K562 (cell line): ENCODE measurements around the gene TPRX2. TPM values are rescaled to one million over a fixed set of nuclear protein-coding genes. Genes with fewer than 3 reads are reported as not detected.
A peak's percentile ranks its signal among the peaks of the same experiment; 100 is the strongest.

ENCODE experiments used
- ADNP ChIP-seq: fragments of 200-800 bp; sonication (Bioruptor generic); IDR thresholded peaks from 2 replicates; pipeline ENCODE4 v1.6.1; 2016; ENCODE audit warnings: missing genetic modification characterization, missing compliant biosample characterization
- DNMT1 ChIP-seq: fragments of 450-650 bp; IDR thresholded peaks from 2 replicates; pipeline ENCODE4 v1.6.1; 2016; ENCODE audit warnings: antibody characterized with exemption, mild to moderate bottlenecking
- GMEB1 ChIP-seq: fragments of 250-450 bp; sonication (Bioruptor Pico); IDR thresholded peaks from 2 replicates; pipeline ENCODE4 v1.4.0; 2020; ENCODE audit warnings: mild to moderate bottlenecking
- HDAC1 ChIP-seq, 2 experiments: fragments of 450-650 bp; IDR thresholded peaks; 2 replicates each; pipeline ENCODE4 v1.6.1; 2016 to 2017; ENCODE audit warnings: inconsistent platforms in 1 of 2, mild to moderate bottlenecking in 1 of 2, moderate library complexity in 1 of 2
- MAZ ChIP-seq, 2 experiments: fragments of 450-650 bp in 1 of 2; sonication (generic) in 1 of 2; formaldehyde crosslinking; IDR thresholded peaks in 1 of 2; conservative IDR thresholded peaks in 1 of 2; 2 replicates each; pipeline versions ENCODE4 v1.4.0 to v1.5.0; 2020; ENCODE audit warnings: mild to moderate bottlenecking in 1 of 2, missing genetic modification reagents in 1 of 2
- NR4A1 ChIP-seq, 2 experiments: fragments of 250-450 bp in 1 of 2; fragments of 450-650 bp in 1 of 2; sonication (Bioruptor Pico) in 1 of 2; IDR thresholded peaks; 2 replicates each; pipeline versions ENCODE4 v1.4.0 to v1.6.1; 2016 to 2020; ENCODE audit warnings: mild to moderate bottlenecking in 2 of 2, missing compliant biosample characterization in 1 of 2, missing genetic modification characterization in 1 of 2, moderate library complexity in 1 of 2
- RBM34 ChIP-seq: fragments of 200-400 bp; formaldehyde crosslinking; IDR thresholded peaks from 2 replicates; pipeline ENCODE4 v1.6.1; 2018; ENCODE audit warnings: low read length, borderline replicate concordance; ENCODE audit not compliant: insufficient read depth
- RFX1 ChIP-seq: fragments of 450-650 bp; IDR thresholded peaks from 2 replicates; pipeline ENCODE4 v1.6.1; 2016; ENCODE audit warnings: mild to moderate bottlenecking, moderate library complexity
- RFX5 ChIP-seq: IDR thresholded peaks from 2 replicates; pipeline ENCODE4 v1.6.1; 2011; ENCODE audit warnings: low read depth, mild to moderate bottlenecking, improper control_type of control experiment, low read length
- SAFB ChIP-seq: fragments of 200-400 bp; formaldehyde crosslinking; IDR thresholded peaks from 2 replicates; pipeline ENCODE4 v1.6.1; 2017; ENCODE audit warnings: low read depth, low read length, borderline replicate concordance
- SMARCA5 ChIP-seq: fragments of 450-650 bp; IDR thresholded peaks from 2 replicates; pipeline ENCODE4 v1.6.1; 2016
- ZBTB7A ChIP-seq: IDR thresholded peaks from 2 replicates; pipeline ENCODE4 v1.6.1; 2011; ENCODE audit warnings: low read depth, mild to moderate bottlenecking, low read length, moderate library complexity, borderline replicate concordance; ENCODE audit not compliant: control insufficient read depth
- ZNF253 ChIP-seq: fragments of 250-450 bp; sonication (Bioruptor Pico); conservative IDR thresholded peaks from 2 replicates; pipeline ENCODE4 v1.6.1; 2021; ENCODE audit warnings: mild to moderate bottlenecking
- ZNF592 ChIP-seq: fragments of 450-650 bp; IDR thresholded peaks from 2 replicates; pipeline ENCODE4 v1.6.1; 2017; ENCODE audit warnings: antibody characterized with exemption, mild to moderate bottlenecking
- ZNF639 ChIP-seq, 2 experiments: fragments of 200-800 bp in 1 of 2; sonication (Bioruptor generic) in 1 of 2; sonication (generic) in 1 of 2; formaldehyde crosslinking in 1 of 2; IDR thresholded peaks in 1 of 2; conservative IDR thresholded peaks in 1 of 2; 2 replicates each; pipeline versions ENCODE4 v1.5.0 to v1.6.1; 2016 to 2020; ENCODE audit warnings: missing compliant biosample characterization in 1 of 2, missing genetic modification characterization in 1 of 2, missing genetic modification reagents in 1 of 2
- ZNF830 ChIP-seq: fragments of 250-450 bp; sonication (Bioruptor Pico); IDR thresholded peaks from 2 replicates; pipeline ENCODE4 v1.5.0; 2021; ENCODE audit warnings: mild to moderate bottlenecking
- polyA plus RNA-seq, 8 experiments: library from polyadenylated mRNA; depleted of rRNA in 4 of 8; stranded (reverse) in 5 of 8; unstranded in 3 of 8; fragments of >200 nt; fragmentation: Nextera tagmentation in 2 of 8; fragmentation: Illumina TruSeq in 1 of 8; extraction: Ambion mirVana in 2 of 8; extraction: Trizol in 1 of 8; gene quantifications; 2 replicates each; pipeline versions ENCODE4 v1.2.1 to v1.2.3, GENCODE V29; 2011 to 2014; ENCODE audit warnings: inconsistent platforms in 1 of 8, missing spikeins in 1 of 8
- total RNA-seq, 7 experiments: library from RNA; depleted of rRNA in 6 of 7; stranded (reverse); fragments of >200 nt in 6 of 7; fragmentation: Illumina TruSeq in 2 of 7; extraction: Trizol in 2 of 7; gene quantifications; 2 replicates each; pipeline versions ENCODE4 v1.2.1 to v1.2.3, GENCODE V29; 2011 to 2021; ENCODE audit warnings: low replicate concordance in 1 of 7
- TF ChIP-seq, protein P1 (sequence below): fragments of 250-450 bp; sonication (Bioruptor Pico); IDR thresholded peaks from 2 replicates; pipeline ENCODE4 v1.9.0; 2021; ENCODE audit warnings: mild to moderate bottlenecking, inconsistent platforms

The TPRX2 gene
- total and polyA plus RNA-seq, 9 of the 15 experiments (the other 6 are each of a cell fraction or from before 2014, with no cell fraction given) = not detected

- TF ChIP-seq ZNF592 (no peak; the same call in 1 of the 2 replicates), DNMT1 (no peak), MAZ (CRISPR knock-in tag; conservative IDR thresholded peaks at IDR 0.05 in 1 of 2, IDR thresholded peaks at IDR 0.05 in 1 of 2) (no peak; a peak in 1 of 4 replicates), RFX5 (0 out of 2 replicates have a peak, but pooled peaks have one; percentile 17), RBM34 (no peak), NR4A1 (CRISPR knock-in tag; IDR thresholded peaks at IDR 0.05) (no peak), NR4A1 (tag; IDR thresholded peaks at IDR 0.05) (peak; percentile 92; the same call in 1 of the 2 replicates), SAFB (no peak), ZBTB7A (no peak), HDAC1 (IDR thresholded peaks at IDR 0.05) (peak in 1 of 2 experiments; percentile 88; a peak in 2 of 4 replicates), GMEB1 (CRISPR knock-in tag) (no peak), ADNP (tag) (no peak), ZNF830 (no peak), RFX1 (no peak), ZNF253 (no peak), SMARCA5 (no peak), ZNF639 (CRISPR knock-in tag; conservative IDR thresholded peaks at IDR 0.05 in 1 of 2, IDR thresholded peaks at IDR 0.05 in 1 of 2) (peak in 1 of 2 experiments; percentile 95; a peak in 2 of 4 replicates)
- TF ChIP-seq, protein P1, sequence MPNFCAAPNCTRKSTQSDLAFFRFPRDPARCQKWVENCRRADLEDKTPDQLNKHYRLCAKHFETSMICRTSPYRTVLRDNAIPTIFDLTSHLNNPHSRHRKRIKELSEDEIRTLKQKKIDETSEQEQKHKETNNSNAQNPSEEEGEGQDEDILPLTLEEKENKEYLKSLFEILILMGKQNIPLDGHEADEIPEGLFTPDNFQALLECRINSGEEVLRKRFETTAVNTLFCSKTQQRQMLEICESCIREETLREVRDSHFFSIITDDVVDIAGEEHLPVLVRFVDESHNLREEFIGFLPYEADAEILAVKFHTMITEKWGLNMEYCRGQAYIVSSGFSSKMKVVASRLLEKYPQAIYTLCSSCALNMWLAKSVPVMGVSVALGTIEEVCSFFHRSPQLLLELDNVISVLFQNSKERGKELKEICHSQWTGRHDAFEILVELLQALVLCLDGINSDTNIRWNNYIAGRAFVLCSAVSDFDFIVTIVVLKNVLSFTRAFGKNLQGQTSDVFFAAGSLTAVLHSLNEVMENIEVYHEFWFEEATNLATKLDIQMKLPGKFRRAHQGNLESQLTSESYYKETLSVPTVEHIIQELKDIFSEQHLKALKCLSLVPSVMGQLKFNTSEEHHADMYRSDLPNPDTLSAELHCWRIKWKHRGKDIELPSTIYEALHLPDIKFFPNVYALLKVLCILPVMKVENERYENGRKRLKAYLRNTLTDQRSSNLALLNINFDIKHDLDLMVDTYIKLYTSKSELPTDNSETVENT (CRISPR knock-in tag) = peak; percentile 65; the same call in 1 of the 2 replicates
Observed at GRCh38 chr19:47891923-47892666, 33.1 kb downstream of the TPRX2 start (continued).
